ENCODE data around the gene NETO2. TPM values are rescaled to one million over a fixed set of nuclear protein-coding genes. Genes with fewer than 3 reads are reported as not detected.
"Not testable (repeated sequence)": the region's sequence is repeated elsewhere in the genome, so short reads cannot be mapped to it uniquely, and the experiment has no call there.

NETO2 gene
- total and polyA plus RNA-seq, 5 experiments from 2014 or later: 0.29 to 0.91 (median 0.38) TPM; not detected in 2

DNA sequence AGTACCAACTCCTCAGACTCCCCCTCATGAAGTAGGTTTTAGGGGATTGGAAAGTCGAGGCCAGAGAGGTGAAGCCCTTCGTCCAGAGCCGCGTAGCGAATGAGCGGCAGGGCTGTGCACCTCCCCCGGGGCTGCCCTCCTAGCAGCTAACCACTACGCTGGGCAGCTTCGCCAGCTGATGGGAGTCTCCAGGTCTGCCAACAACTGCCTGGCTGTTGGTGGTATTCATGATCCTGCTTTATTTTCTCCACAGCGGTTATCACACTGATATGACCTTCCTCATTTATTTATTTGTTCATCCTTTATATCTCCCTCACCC is 773 bp upstream of the NETO2 start:
- H3K9me3 Mint-ChIP-seq: peaks cover 0 to 11% (median 2%) of the 10 kb centered on the region in 9 donors
- no peak for ATAC-seq
- H3K4me1 Mint-ChIP-seq: peaks cover 8 to 21% (median 15%) of the 10 kb centered on the region in 4 donors
- peaks cover 15 to 34% (median 27%) of the 10 kb centered on the region in 5 donors for H3K27me3 Mint-ChIP-seq
- peaks cover 0 to 5% (median 0%) of the 10 kb centered on the region in 3 donors for H3K36me3 Mint-ChIP-seq
- H3K4me3 Mint-ChIP-seq: peak overlapping the region; percentile 61 to 86 (median 79)
- peak overlapping the region in 1 of 10 donors; percentile 37 for H3K27ac Mint-ChIP-seq
- POLR2A ChIA-PET: no interaction called here
- peak in 2 of 10 donors; percentile 0 to 7 for DNase-seq

DNA sequence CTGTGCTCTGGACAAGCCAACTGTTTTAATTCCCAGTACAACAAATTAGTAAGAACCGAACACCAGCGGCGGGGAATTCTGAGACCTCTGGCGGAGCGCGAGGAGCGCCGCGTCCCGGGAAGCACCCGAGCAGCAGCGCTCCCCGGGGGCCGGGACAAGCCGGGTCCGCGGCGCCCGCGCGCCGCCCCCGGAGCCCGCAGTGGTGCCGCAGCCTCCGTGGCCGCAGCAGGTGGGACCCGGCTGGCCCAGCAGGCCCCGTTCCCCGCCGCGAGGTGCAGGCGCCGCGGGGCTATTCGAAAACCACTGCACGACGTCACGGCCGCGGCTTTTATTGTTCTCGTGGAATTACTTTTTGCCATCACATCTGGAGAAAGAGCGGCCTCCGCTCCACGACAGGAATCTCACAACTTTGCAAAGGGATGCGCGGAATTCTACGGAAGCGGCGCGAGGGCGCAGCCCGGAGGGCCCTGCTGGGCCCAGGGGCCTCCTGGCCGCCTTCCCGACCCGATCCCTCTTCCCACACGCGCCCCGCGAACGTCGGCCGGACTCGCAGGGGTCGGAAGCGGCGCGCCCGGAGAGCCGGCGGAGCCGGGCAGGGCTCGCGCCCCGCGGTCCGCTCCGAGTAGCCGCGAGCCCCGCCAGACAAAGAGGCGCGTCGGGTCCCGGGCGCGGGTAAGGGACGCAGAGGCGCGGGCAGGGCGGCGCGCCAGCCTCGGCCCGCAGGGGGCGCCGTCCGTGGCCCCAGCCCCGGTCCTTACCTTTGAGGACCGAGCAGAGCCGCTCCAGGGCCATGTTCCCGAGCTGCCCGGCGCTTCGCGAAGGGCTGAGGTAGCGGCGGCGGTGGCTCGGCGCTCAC is 696 bp downstream of the NETO2 start:
- peak; percentile 48 to 51 for ATAC-seq
- Mint-ChIP-seq H3K27ac (no peak overlapping the region), H3K9me3 (peaks cover 0 to 6% (median 0%) of the 10 kb centered on the region in 9 donors)

DNA sequence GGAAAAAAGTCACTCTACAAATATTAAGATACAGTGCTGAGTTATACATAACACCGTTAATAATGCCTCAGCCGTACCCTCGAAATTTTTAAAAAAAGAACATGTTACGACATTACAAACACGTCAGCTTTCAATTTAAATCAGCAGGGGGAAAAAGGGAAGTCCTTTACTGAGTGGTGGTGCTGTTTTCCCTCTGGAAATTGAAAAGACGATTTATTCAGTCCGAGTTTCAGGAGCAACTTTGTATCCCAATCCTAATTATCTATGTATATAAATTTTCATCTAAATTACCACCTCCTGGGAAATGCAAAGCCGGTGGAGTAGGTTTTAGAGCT is 1.3 kb downstream of the NETO2 start:
- POLR2A ChIA-PET: no interaction called here
- DNase-seq (peak in 1 of 10 donors; percentile 8), ATAC-seq (no peak)
- Mint-ChIP-seq H3K9me3 (peaks cover 0 to 6% (median 0%) of the 10 kb centered on the region in 9 donors), H3K4me1 (peaks cover 8 to 21% (median 15%) of the 10 kb centered on the region in 4 donors), H3K4me3 (peak overlapping the region; percentile 68 to 88 (median 84)), H3K27me3 (peaks cover 15 to 34% (median 27%) of the 10 kb centered on the region in 5 donors), H3K27ac (no peak overlapping the region), H3K36me3 (peaks cover 0 to 5% (median 0%) of the 10 kb centered on the region in 3 donors)

More for the DNA sequence above, 696 bp downstream of the NETO2 start:
- Mint-ChIP-seq H3K36me3 (peaks cover 0 to 5% (median 0%) of the 10 kb centered on the region in 3 donors), H3K4me3 (peak overlapping the region; percentile 68 to 88 (median 84)), H3K27me3 (peaks cover 15 to 34% (median 27%) of the 10 kb centered on the region in 5 donors), H3K4me1 (peaks cover 8 to 21% (median 15%) of the 10 kb centered on the region in 4 donors)
- DNase-seq: peak in 9 of 10 donors; percentile 1 to 42 (median 24)
- POLR2A ChIA-PET: interaction anchor here (1.0 kb wide), 1 partner anchor 169 kb away, joined by 3 read pairs; no protein-coding TSS in a partner anchor

DNA sequence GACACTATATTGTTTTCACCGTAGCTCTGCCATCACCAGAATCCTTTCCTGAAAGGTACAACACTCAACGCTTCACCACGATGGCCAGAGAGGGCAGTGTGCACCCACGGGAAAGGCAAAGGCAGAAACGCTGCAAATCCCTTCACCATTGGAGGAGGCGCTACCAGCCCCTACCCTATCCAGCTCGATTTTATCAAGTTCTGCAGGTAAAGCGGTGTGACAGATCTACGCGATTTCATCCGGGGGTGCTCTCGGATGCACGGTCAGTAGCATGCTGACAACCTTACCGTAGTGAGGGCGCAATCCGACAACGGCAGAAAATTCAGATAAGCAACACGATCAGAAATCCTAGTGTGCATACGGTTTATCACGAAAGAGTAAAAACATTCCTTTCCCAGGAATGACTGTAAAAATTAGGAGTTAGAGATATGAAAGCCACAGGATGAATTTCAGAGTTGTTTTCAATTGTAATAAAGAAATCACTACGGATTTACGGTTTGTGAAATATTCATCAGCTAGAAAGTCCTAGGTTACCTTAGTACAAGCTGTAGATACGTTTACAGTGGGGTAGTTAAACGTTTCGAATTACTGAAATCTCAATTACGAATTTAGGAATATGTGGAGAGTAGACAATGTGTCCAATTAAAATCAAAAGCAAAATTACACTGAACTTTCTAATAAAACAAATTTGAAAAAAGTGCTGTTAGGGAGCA is 1.8 kb downstream of the NETO2 start:
- Mint-ChIP-seq H3K27me3 (peaks cover 15 to 34% (median 27%) of the 10 kb centered on the region in 5 donors), H3K4me3 (peak overlapping the region; percentile 68 to 88 (median 84)), H3K4me1 (peaks cover 8 to 21% (median 15%) of the 10 kb centered on the region in 4 donors), H3K27ac (no peak overlapping the region), H3K9me3 (peaks cover 0 to 4% (median 0%) of the 10 kb centered on the region in 9 donors), H3K36me3 (peaks cover 0 to 5% (median 0%) of the 10 kb centered on the region in 3 donors)
- DNase-seq (peak; percentile 51 to 86 (median 72)), ATAC-seq (peak; percentile 81 to 85)
- POLR2A ChIA-PET: no interaction called here

DNA sequence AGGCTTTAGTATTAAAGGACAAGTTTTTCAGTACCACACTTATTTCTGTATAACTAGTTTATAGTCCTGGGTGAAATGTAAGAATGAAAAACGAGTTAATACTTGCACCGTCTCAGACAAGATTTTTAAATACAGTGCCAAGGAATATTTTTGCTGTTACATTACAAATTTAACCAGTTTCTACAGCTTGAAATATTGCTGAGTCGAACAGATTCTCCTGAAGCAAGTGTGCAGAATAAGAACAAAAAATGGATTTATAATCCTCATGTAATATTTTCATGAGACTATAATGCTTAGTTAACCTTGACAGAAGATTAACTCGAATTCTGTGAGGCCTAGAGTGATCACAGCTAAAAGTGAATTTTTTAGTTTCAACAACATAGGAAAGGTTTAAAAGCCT is 3.1 kb downstream of the NETO2 start:
- Mint-ChIP-seq H3K36me3 (peaks cover 0 to 5% (median 0%) of the 10 kb centered on the region in 3 donors), H3K9me3 (peaks cover 0 to 3% (median 0%) of the 10 kb centered on the region in 9 donors), H3K4me1 (peaks cover 8 to 21% (median 15%) of the 10 kb centered on the region in 4 donors), H3K27me3 (peaks cover 15 to 30% (median 24%) of the 10 kb centered on the region in 5 donors), H3K27ac (no peak overlapping the region), H3K4me3 (no peak overlapping the region)
- POLR2A ChIA-PET: interaction anchor here (0.6 kb wide), 1 partner anchor 959 kb away, joined by 4 read pairs; no protein-coding TSS in a partner anchor
- no peak for ATAC-seq
- no peak for DNase-seq

DNA sequence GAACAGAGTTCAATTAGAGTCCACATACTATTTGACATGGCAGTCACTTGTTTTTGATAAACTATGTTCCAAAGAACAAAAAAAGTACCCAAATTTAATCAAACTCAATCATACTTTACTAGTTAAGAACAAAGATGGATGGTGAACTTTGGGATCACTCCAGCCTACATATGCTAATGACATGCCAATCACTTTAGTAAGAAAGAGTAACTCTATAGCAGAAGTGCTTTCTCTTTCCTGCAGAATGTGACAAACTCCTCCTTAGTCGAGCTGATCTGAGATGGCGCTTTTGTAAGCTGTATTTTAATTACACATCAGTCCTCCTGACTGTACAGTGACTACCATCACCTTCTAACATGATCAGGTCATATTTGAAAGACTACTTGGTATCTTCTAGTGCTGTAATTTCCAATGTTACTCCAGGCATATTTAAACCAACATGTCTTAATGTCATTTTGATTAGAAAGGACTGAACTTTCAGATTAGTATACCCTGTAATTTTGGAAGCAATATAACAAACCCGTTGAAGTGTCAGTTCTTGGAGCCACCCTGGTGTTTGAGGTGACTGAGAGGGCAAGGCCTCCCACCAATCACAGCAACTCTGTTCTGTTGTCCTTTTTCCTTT is 4.1 kb downstream of the NETO2 start:
- peaks cover 8 to 18% (median 14%) of the 10 kb centered on the region in 4 donors for H3K4me1 Mint-ChIP-seq
- no peaks in the 10 kb centered on the region for H3K9me3 Mint-ChIP-seq
- POLR2A ChIA-PET: no interaction called here
- ATAC-seq: no peak
- H3K27ac Mint-ChIP-seq: no peak overlapping the region
- H3K4me3 Mint-ChIP-seq: no peak overlapping the region
- no peak for DNase-seq
- peaks cover 10 to 22% (median 17%) of the 10 kb centered on the region in 5 donors for H3K27me3 Mint-ChIP-seq
- peaks cover 0 to 2% (median 0%) of the 10 kb centered on the region in 3 donors for H3K36me3 Mint-ChIP-seq

DNA sequence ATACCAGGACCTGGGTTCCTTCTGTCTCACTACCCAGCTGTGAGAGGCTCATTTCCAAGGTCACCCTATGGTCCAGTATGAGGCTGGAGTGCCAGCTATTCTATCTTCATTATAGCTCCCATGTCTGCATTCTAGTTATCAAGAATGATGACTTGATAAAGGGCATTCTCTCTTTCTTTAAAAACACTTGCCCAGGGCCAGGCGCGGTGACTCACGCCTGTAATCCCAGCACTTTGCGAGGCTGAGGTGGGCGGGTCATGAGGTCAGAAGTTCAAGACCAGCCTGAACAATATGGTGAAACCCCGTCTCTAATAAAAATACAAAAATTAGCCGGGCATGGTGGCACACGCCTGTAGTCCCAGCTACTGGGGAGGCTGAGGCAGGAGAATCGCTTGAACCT is 5.8 kb downstream of the NETO2 start:
- H3K4me3 Mint-ChIP-seq: not testable (repeated sequence)

DNA sequence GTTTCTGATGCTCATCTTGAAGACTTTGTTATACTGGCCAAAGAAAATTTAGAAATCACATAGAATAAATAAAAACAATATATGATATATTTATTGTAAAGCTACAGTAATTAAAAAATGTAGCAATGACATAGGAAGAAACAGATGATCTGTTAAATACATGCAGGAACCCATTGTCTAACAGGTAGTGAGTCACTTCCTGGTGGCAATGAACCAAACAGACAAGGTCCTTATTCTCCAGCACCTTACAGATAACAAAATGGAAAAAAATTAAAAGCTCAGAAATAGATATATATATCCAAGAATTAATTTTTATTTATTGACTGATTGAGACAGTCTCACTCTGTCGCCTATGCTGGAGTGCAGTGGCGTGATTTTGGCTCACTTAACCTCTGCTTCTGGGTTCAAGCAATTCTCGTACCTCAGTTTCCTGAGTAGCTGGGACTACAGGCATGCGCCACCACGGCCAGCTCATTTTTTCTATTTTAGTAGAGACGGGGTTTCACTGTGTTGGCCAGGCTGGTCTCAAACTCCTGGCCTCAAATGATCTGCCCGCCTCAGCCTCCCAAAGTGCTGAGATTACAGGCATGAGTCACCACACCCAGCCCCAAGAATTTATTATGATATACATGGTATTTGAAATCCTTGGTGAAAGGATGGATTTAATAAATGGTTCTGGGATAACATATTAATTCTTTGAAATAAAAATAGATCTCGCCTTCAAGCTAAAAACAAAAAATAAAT is 7.5 kb downstream of the NETO2 start:
- Mint-ChIP-seq H3K9me3 (no peaks in the 10 kb centered on the region), H3K27ac (no peak overlapping the region), H3K4me3 (no peak overlapping the region), H3K27me3 (peaks cover 2 to 6% (median 2%) of the 10 kb centered on the region in 5 donors), H3K36me3 (no peaks in the 10 kb centered on the region), H3K4me1 (no peaks in the 10 kb centered on the region)
- ATAC-seq (no peak), DNase-seq (no peak)
- POLR2A ChIA-PET: no interaction called here

More for the DNA sequence above, 5.8 kb downstream of the NETO2 start:
- DNase-seq, POLR2A ChIA-PET, H3K36me3 Mint-ChIP-seq, H3K27ac Mint-ChIP-seq, H3K9me3 Mint-ChIP-seq, ATAC-seq: not testable (repeated sequence)
- Mint-ChIP-seq H3K4me1 (peaks cover 5 to 14% (median 12%) of the 10 kb centered on the region in 4 donors), H3K27me3 (peaks cover 11 to 16% (median 14%) of the 10 kb centered on the region in 5 donors)

DNA sequence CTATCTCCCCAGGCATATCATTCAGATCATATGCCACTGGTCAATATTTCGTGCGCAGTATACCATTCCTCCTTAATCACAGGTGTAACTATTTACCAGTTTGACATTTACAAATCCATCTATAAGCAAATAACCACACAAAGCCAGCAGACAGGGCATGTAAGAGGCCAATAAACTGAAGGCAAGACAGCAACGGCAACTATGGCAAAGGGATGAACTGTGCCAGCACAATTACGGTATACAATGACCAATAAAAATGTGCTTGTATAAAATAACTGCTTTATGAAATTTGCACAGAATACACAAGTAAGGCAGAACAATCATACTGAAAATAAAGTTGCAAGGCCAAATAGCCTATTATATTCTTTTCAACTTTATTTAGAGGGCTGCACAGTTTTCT is 9.2 kb downstream of the NETO2 start:
- Mint-ChIP-seq H3K4me3 (no peak overlapping the region), H3K27ac (no peak overlapping the region), H3K36me3 (no peaks in the 10 kb centered on the region), H3K9me3 (no peaks in the 10 kb centered on the region), H3K27me3 (peaks cover 0 to 14% (median 2%) of the 10 kb centered on the region in 5 donors), H3K4me1 (no peaks in the 10 kb centered on the region)
- no peak for ATAC-seq
- DNase-seq: no peak
- POLR2A ChIA-PET: no interaction called here

DNA sequence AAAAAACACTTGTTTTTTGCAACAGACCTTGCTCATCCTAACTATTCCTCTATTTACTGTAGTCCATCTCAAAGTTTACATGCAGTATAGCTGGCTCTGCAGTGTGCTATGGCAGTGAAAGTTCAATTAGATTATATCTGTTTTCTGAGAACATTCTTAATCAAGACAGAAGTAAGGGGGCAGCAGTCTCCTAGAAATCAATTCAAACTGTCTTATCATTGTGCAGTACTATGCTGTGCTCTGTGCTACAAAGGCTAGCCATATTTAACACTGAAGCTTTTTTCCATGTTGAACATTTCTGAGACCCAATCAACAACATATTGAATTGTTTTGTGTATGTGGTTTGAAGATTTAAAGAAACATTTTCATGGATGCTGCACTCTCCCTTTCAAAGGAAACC is 11.4 kb downstream of the NETO2 start:
- Mint-ChIP-seq H3K4me3 (no peak overlapping the region), H3K9me3 (no peaks in the 10 kb centered on the region), H3K27ac (no peak overlapping the region), H3K27me3 (peaks cover 0 to 18% (median 4%) of the 10 kb centered on the region in 5 donors), H3K4me1 (no peaks in the 10 kb centered on the region), H3K36me3 (no peaks in the 10 kb centered on the region)
- DNase-seq: no peak
- no peak for ATAC-seq
- POLR2A ChIA-PET: no interaction called here

DNA sequence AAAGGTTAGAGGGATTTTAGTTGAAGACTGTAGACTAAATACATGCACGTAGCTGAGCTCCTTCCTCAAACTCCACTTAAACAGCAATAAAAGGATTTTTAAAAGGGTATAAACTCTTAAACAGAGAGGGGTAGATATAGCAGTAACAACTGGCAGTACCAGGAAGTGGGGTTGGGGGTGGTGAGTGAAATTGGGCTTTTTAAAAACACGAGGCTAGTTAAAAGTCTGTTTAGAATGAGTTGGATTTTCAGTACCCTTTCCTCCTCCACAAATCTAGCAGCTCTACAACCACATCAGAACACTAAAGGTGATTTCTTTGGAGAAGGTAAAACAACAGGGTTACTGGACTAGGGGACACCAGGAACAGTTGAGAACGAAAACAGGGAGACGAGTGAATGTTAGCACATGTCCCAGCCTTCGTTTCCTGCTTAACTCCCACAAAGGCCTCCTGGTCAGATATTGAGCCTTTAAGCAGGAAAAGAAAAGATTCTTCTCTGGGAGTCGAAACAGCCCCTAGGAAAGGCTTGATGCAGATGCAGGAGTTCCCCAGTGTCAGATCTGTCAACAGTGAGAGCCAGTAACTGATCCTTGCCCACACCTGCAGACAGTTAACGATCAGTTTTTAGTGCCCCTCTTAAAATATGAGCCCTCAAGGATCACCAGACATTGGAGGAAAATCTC is 13.8 kb downstream of the NETO2 start:
- H3K27ac Mint-ChIP-seq: no peak overlapping the region
- DNase-seq (no peak), ATAC-seq (no peak)
- no peaks in the 10 kb centered on the region for H3K36me3 Mint-ChIP-seq
- no peaks in the 10 kb centered on the region for H3K9me3 Mint-ChIP-seq
- POLR2A ChIA-PET: no interaction called here
- no peak overlapping the region for H3K4me3 Mint-ChIP-seq
- H3K27me3 Mint-ChIP-seq: peaks cover 5 to 28% (median 9%) of the 10 kb centered on the region in 5 donors
- no peaks in the 10 kb centered on the region for H3K4me1 Mint-ChIP-seq

All from naive thymus-derived CD8-positive, alpha-beta T cell (primary cell).